AG20443 (cell line): ENCODE measurements around the gene GPRIN3.

Source experiments
- DNase-seq: peaks from one replicate; pipeline ENCODE4 v3.0.0; 2012; ENCODE audit warnings: low spot score, mixed read lengths

The GPRIN3 gene

GRCh38 chr4:89307446-89308160 lies at the start of gene GPRIN3:
Gene GPRIN3 (minus strand): TSS chr4:89307800. CDS start chr4:89250110, 57,690 bp downstream.
- peak; percentile 61 for DNase-seq

GRCh38 chr4:89357340-89357739 lies 49.7 kb upstream of the GPRIN3 start:
- DNase-seq, result no peak

- no peak for DNase-seq
These were observed 48.5 kb upstream of the GPRIN3 start for GRCh38 chr4:89356086-89356485.

GRCh38 chr4:89353514-89353913 lies 45.9 kb upstream of the GPRIN3 start:
- no peak for DNase-seq

GRCh38 chr4:89352541-89352940 lies 44.9 kb upstream of the GPRIN3 start:
- no peak for DNase-seq

GRCh38 chr4:89351201-89351600 lies 43.6 kb upstream of the GPRIN3 start:
- DNase-seq, result no peak

- DNase-seq, result no peak
These were observed 39.9 kb upstream of the GPRIN3 start for GRCh38 chr4:89347363-89348025.

- DNase-seq, result no peak
These were observed 37.0 kb upstream of the GPRIN3 start for GRCh38 chr4:89344571-89344970.

- DNase-seq, result no peak
These were observed 30.6 kb upstream of the GPRIN3 start for GRCh38 chr4:89338206-89338605.

- DNase-seq, result no peak
These were observed 30.1 kb upstream of the GPRIN3 start for GRCh38 chr4:89337681-89338080.

- DNase-seq, result no peak
These were observed 29.3 kb upstream of the GPRIN3 start for GRCh38 chr4:89336818-89337420.

- no peak for DNase-seq
These were observed 27.2 kb upstream of the GPRIN3 start for GRCh38 chr4:89334830-89335229.

GRCh38 chr4:89334311-89334710 lies 26.7 kb upstream of the GPRIN3 start:
- no peak for DNase-seq

- no peak for DNase-seq
These were observed 24.3 kb upstream of the GPRIN3 start for GRCh38 chr4:89331686-89332544.

- DNase-seq, result no peak
These were observed 23.6 kb upstream of the GPRIN3 start for GRCh38 chr4:89331197-89331596.

GRCh38 chr4:89329280-89329679 lies 21.7 kb upstream of the GPRIN3 start:
- DNase-seq, result no peak

- peak; percentile 39 for DNase-seq
These were observed 17.1 kb upstream of the GPRIN3 start for GRCh38 chr4:89324671-89325070.

GRCh38 chr4:89322671-89323070 lies 15.1 kb upstream of the GPRIN3 start:
- no peak for DNase-seq

GRCh38 chr4:89319756-89320155 lies 12.2 kb upstream of the GPRIN3 start:
- no peak for DNase-seq

- peak; percentile 26 for DNase-seq
These were observed 9.3 kb upstream of the GPRIN3 start for GRCh38 chr4:89316931-89317366.

- no peak for DNase-seq
These were observed 8.6 kb upstream of the GPRIN3 start for GRCh38 chr4:89316211-89316610.

GRCh38 chr4:89314291-89314690 lies 6.7 kb upstream of the GPRIN3 start:
- DNase-seq, result no peak
